ENCODE results near the gene ALAS1.

ALAS1 gene

DNA sequence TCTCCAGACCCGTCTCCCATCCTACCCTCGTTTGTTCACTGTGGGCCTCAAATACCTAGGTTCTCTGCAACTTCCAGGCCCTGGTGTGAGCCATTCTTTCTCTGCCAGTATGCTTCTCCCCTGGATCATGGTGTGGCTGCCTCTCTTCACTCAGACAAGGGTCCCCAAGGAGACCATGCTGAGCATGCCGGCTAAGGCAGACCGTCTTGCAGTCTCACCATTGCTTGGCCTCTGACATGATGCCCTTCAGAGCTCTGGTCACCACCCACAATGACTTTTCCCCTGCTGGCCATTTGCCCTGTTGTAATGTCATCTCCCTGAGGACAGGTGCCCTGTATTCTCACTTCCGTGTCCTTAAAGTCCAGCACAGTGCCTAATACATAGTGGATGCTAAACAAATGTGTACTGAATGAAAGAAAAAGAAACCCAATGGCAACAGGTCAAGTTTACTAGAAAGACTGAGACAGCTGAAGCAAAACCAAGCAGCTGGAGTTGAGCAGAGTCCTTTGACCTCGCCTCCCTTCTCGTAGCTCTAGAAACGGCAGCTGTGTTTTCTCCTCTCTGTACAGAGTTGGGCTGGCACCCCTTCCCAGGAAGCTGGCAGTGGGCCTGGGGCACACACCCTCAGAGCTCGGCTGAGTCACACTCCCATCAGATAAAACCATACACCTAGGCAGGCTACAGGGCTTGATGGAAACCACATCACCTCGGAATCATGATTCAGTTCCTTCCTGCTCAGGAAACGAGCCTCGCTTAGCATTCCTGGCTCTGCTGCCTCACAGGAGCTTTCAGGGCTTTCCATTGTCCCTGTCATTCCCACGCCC is 18.8 kb downstream of the ALAS1 start:
- TF ChIP-seq, protein P1, sequence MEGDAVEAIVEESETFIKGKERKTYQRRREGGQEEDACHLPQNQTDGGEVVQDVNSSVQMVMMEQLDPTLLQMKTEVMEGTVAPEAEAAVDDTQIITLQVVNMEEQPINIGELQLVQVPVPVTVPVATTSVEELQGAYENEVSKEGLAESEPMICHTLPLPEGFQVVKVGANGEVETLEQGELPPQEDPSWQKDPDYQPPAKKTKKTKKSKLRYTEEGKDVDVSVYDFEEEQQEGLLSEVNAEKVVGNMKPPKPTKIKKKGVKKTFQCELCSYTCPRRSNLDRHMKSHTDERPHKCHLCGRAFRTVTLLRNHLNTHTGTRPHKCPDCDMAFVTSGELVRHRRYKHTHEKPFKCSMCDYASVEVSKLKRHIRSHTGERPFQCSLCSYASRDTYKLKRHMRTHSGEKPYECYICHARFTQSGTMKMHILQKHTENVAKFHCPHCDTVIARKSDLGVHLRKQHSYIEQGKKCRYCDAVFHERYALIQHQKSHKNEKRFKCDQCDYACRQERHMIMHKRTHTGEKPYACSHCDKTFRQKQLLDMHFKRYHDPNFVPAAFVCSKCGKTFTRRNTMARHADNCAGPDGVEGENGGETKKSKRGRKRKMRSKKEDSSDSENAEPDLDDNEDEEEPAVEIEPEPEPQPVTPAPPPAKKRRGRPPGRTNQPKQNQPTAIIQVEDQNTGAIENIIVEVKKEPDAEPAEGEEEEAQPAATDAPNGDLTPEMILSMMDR (conservative IDR thresholded peaks at IDR 0.05; ENCODE audit: low read depth) = no peak
- ChIA-PET CTCF (interaction anchor here (0.6 to 0.9 kb wide), 4 partner anchors 14 to 344 kb away, joined by 3 to 7 read pairs (median 3); no protein-coding TSS in a partner anchor), POLR2A (ENCODE audit: low non-redundant PET) (interaction anchor here (0.6 to 1.0 kb wide), 2 partner anchors 62 to 64 kb away, joined by 3 read pairs; partner anchors contain the start of gene WDR82)
- H3K27ac ChIP-seq = peak overlapping the region; percentile 93
- peak; percentile 92 for DNase-seq (ENCODE audit: low spot score)

DNA sequence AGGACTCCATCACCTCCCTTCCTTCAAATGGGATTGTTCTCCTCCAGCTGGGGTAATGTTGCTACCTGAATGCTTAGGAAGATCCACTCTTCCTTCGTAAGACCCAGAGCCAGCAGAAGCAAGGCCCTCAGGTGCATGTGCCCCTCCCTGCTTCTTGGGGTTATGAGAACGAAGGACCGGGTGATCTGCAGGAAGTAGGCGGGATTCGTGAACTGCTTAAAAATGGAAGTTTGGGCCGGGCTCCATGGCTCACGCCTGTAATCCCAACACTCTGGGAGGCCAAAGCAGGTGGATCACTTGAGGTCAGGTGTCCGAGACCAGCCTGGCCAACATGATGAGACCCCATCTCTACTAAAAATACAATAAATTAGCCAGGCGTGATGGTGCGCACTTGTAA is 19.4 kb downstream of the ALAS1 start:
- TF ChIP-seq, protein P1 (conservative IDR thresholded peaks at IDR 0.05; ENCODE audit: low read depth) = no peak
- DNase-seq (ENCODE audit: low spot score) = no peak
- peak overlapping the region; percentile 93 for H3K27ac ChIP-seq
- ChIA-PET CTCF (interaction anchor here (0.7 to 0.9 kb wide), 2 partner anchors 122 to 344 kb away, joined by 3 to 7 read pairs; no protein-coding TSS in a partner anchor), POLR2A (ENCODE audit: low non-redundant PET) (no interaction called here)

- peak overlapping the region; percentile 93 for H3K27ac ChIP-seq
- POLR2A ChIA-PET (ENCODE audit: low non-redundant PET) = no interaction called here
- CTCF ChIA-PET = interaction anchor here (0.7 to 0.9 kb wide), 3 partner anchors 121 to 343 kb away, joined by 3 to 7 read pairs (median 5); no protein-coding TSS in a partner anchor
- DNase-seq (ENCODE audit: low spot score) = no peak
- TF ChIP-seq, protein P1 (conservative IDR thresholded peaks at IDR 0.05; ENCODE audit: low read depth) = no peak
Observed at GRCh38 chr3:52218026-52218425, 20.1 kb downstream of the ALAS1 start.

GRCh38 chr3:52218454-52218853 is 20.5 kb downstream of the ALAS1 start:
- no peak for DNase-seq (ENCODE audit: low spot score)
- peak overlapping the region; percentile 93 for H3K27ac ChIP-seq
- TF ChIP-seq, protein P1 (conservative IDR thresholded peaks at IDR 0.05; ENCODE audit: low read depth) = no peak
- ChIA-PET POLR2A (ENCODE audit: low non-redundant PET) (no interaction called here), CTCF (interaction anchor here (0.7 kb wide), 1 partner anchor 261 kb away, joined by 5 read pairs; no protein-coding TSS in a partner anchor)

DNA sequence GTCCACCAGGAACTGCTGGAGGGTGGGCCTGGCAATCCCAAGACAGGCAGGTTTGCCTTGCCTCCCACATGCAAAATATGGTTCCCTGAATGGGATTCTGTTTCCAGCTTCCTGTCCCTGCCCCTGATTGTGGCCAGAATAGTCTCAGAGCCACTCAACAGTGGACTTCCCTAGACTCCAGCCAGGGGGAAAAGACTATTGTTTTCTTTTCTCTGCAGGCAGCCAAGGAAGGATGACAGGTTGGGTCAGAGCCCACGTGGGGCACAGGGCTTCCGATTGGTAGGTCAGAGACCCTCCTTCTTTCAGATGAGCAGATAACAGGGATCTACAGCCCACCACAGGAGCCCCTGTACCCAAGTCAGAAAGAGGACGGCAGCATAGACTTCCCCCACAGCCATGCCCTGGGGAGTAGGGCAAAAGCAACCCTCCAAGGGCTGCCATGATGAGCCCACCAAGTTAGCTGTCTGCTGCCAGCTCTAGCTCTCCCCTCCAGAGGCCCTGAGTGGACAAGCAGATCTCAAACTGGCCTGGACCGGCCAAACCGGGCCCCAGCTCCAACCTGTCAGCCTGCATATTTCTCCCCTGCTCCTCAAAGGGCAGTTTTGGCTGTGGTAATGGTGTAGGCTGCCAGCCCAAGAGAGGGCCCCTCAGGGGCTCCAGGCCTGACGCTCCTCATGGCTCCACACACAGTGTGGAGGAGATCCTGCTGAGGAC is 21.1 kb downstream of the ALAS1 start:
- TF ChIP-seq, protein P1 (conservative IDR thresholded peaks at IDR 0.05; ENCODE audit: low read depth) = no peak
- ChIA-PET POLR2A (ENCODE audit: low non-redundant PET) (no interaction called here), CTCF (interaction anchor here (0.6 to 0.7 kb wide), 2 partner anchors 120 to 262 kb away, joined by 4 to 5 read pairs; no protein-coding TSS in a partner anchor)
- peak overlapping the region; percentile 93 for H3K27ac ChIP-seq
- no peak for DNase-seq (ENCODE audit: low spot score)

- TF ChIP-seq, protein P1 (conservative IDR thresholded peaks at IDR 0.05; ENCODE audit: low read depth) = peak; percentile 90
- H3K27ac ChIP-seq = peak overlapping the region; percentile 28
- CTCF ChIA-PET = interaction anchor here (0.6 to 1.7 kb wide), 10 partner anchors 11 to 187 kb away, joined by 3 to 16 read pairs (median 3); no protein-coding TSS in a partner anchor
- POLR2A ChIA-PET (ENCODE audit: low non-redundant PET) = no interaction called here
- DNase-seq (ENCODE audit: low spot score) = peak; percentile 68
Observed at GRCh38 chr3:52220380-52221026, 22.5 kb downstream of the ALAS1 start.
